Endothelial cell of umbilical vein (primary cell): ENCODE data around the gene DHRS12.

Experiments
- POLR2AphosphoS5 ChIP-seq: IDR thresholded peaks from 2 replicates; pipeline ENCODE4 v1.6.1; 2012; ENCODE audit warnings: low read depth, mild to moderate bottlenecking, control low read depth, low read length, moderate library complexity; ENCODE audit not compliant: insufficient read depth
- TF ChIP-seq, protein P1 (sequence below), 2 donors: IDR thresholded peaks; 1 replicate in 1 of 2; 2 replicates in 1 of 2; pipeline ENCODE4 v1.5.1; 2011; ENCODE audit warnings: low read length in 2 of 2, mild to moderate bottlenecking in 2 of 2, moderate library complexity in 2 of 2, control low read depth in 1 of 2, inconsistent platforms in 1 of 2, low read depth in 1 of 2; ENCODE audit not compliant: insufficient read depth in 1 of 2; ENCODE audit errors: extremely low read depth in 1 of 2
- TF ChIP-seq, protein P2 (sequence below): IDR thresholded peaks from 2 replicates; pipeline ENCODE4 v1.6.1; 2011; ENCODE audit not compliant: insufficient read depth, insufficient read length

DNA sequence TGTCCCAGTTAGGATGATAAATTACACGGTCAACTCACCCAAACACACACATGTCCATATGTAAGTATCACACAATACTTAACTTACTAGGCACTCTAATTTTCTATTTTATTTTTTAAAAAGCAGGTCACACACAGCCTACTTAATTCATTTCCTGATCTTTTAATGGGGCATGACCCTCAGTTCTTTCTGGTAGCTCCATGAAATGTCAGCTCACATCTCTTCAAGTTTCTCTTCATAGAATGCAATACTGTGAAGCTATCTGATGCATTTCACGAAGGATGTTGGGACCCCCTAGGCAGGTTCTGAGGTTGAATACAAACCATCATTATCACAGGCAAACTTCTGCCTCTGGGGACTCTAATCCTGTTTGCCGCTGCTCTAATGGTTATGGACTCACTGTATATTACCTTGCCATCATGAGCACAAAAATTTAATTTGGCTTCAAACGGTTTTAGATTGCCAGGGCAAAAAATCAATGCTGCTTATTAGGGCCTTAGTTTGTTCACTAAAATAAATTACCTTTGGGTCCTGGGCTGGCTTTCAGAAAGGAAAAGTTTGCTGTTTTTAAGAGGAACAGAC, 16.1 kb upstream of the DHRS12 start:
- TF ChIP-seq, protein P1, sequence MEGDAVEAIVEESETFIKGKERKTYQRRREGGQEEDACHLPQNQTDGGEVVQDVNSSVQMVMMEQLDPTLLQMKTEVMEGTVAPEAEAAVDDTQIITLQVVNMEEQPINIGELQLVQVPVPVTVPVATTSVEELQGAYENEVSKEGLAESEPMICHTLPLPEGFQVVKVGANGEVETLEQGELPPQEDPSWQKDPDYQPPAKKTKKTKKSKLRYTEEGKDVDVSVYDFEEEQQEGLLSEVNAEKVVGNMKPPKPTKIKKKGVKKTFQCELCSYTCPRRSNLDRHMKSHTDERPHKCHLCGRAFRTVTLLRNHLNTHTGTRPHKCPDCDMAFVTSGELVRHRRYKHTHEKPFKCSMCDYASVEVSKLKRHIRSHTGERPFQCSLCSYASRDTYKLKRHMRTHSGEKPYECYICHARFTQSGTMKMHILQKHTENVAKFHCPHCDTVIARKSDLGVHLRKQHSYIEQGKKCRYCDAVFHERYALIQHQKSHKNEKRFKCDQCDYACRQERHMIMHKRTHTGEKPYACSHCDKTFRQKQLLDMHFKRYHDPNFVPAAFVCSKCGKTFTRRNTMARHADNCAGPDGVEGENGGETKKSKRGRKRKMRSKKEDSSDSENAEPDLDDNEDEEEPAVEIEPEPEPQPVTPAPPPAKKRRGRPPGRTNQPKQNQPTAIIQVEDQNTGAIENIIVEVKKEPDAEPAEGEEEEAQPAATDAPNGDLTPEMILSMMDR (IDR thresholded peaks at IDR 0.05; ENCODE audit: extremely low read depth in 1 of 2, insufficient read depth in 1 of 2, low read depth in 1 of 2, low read length in 2 of 2): no peak
- no peak for TF ChIP-seq POLR2AphosphoS5
- TF ChIP-seq, protein P2, sequence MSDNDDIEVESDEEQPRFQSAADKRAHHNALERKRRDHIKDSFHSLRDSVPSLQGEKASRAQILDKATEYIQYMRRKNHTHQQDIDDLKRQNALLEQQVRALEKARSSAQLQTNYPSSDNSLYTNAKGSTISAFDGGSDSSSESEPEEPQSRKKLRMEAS: no peak
